HuH-7 (cell line): ENCODE results near the gene SMC4.
A peak's percentile ranks its signal among the peaks of the same experiment; 100 is the strongest.

Source experiments
- DNase-seq: peaks from one replicate; pipeline ENCODE4 v3.0.0; 2011; ENCODE audit warnings: low spot score

The SMC4 gene

DNA sequence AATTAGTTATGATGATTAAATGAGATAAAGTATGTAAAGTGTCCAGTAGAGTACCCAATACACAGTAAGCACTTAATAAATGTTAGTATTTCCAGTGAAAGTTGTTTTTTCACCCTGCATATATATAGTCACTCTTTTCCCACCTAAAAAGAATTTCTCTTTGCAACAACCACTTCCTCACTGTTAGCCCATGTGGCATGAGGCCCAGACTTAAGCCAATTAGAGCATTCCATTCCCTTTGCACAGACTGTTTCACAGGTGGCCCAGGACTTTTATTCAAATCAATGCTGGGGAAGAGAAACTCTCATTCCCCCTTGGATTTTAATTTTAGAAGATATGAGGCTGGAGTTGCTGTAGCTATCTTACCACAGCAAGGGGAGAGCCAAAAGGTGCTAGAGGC lies 4.2 kb upstream of the SMC4 start:
- no peak for DNase-seq

DNA sequence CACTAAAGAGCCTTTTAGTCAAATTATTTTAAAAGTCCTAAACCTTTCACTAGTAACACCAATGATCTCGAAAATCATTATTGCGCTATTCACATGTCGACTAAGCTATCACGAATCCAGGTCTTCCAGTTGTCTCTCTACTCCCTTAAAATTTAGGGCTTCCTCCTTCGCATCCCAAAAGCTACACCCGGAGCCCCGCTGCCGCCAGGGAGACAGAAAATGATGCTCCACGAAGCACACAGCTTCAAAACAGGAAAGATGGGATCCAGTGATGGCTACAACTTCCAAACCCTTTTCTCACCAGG lies 678 bp upstream of the SMC4 start:
- no peak for DNase-seq

DNA sequence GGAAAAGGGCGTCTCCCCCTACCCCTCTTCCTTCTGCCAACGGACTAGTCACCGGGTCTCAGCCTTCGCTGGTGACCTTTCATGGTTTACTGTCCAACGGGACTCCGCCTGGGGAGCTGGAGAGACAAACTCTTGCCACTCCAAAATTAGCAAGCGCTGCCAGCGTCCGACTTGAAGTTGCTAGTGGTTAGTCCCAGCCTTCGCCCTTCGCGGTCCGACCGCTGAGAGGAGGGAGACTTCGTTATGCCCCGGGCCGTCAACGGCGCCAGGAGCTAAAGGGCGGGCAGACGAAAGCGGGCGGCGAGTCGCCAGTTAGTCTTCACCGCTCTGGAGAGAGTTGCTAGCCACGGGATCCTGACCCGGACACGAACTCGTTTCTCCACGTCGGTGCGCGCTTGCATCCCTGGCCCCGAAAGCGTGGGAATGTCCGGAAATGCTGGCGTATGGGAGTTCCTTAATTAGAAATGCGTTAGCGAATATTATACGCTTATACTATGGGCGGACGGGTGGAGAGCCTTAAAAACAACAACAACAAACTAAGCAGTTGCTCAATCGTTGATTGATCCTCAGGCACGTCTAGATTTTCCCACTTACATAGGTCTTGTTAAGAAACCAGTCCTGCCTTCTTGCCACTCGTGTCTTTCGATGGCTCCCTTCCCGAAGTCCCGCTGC lies 716 bp downstream of the SMC4 start:
- DNase-seq = no peak

DNA sequence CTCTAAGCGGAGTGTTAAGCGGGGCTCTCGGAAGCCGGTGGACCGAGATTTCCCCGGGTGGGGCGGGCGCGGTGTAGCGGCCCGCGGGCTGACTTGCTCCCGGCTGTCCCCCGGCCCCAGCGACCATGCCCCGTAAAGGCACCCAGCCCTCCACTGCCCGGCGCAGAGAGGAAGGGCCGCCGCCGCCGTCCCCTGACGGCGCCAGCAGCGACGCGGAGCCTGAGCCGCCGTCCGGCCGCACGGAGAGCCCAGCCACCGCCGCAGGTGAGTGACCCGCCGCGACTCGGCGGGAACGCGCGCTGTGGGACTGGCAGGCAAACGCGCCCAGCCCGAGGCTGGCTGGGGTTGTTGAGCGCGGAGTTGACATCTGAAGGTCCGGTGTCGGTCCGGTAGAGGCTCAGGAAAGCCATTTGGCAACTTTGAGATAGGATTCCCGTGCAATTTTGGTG lies 1.3 kb downstream of the SMC4 start:
- DNase-seq = no peak

DNA sequence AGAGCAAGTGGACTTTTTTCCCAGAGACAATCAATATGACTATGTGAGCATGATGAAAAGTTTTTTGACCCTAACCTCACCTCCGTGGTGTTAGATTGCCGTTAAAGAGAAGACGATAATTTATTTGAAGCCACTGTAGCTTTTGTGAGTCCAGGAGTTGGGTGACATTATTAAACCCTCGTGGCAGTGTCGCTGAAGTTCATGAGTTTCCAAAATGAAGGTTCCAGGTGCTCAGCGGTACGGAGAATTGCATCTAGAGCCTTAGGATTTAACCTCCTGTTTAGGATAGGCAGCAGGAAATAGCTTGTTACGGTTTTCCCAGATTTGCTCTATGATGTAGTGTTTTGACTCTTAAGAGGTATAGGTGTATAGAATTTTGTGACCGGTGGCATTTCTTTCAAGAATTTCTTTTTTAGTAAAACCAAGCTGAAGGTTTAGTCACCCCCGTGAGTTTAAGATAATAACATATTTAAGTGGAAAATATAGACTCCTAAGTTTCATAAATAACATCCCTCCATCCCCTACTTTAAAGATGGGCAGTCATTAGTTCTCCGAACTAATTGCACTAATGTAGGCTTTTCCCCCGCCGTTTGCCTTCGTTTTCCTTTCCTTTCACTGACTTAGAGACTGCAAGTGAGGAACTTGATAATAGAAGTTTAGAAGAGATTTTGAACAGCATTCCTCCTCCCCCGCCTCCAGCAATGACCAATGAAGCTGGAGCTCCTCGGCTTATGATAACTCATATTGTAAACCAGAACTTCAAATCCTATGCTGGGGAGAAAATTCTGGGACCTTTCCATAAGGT lies 2.0 kb downstream of the SMC4 start:
- DNase-seq = no peak

DNA sequence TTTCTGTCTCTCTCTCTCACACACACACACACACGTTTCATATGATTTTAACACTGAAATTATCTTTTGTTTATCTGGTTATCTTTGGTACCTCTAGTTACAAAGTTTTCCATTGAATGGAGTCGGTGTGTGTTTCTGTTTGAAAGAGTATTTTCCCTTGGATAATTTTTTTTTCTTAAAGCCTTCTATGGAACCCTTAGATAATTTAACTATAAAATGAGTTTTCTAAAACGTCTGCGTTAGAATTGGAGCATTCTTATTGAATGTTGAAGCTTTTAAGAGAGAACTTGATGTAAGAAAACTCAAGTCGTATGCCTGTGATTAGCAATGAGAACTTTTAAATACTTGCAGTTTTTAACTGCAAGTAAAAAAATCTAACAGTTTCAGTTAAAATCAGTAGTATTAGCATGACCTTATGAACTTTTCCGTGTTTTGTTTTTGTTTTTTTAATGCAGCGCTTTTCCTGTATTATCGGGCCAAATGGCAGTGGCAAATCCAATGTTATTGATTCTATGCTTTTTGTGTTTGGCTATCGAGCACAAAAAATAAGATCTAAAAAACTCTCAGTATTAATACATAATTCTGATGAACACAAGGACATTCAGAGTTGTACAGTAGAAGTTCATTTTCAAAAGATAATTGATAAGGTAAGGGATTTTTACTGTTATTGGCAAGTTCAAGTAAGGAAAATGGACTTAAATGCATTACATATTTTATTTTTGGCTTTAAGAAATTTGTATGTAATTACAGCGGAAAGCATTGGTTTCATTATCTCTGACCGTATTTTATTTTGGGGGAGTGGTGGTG lies 3.0 kb downstream of the SMC4 start:
- DNase-seq = no peak

DNA sequence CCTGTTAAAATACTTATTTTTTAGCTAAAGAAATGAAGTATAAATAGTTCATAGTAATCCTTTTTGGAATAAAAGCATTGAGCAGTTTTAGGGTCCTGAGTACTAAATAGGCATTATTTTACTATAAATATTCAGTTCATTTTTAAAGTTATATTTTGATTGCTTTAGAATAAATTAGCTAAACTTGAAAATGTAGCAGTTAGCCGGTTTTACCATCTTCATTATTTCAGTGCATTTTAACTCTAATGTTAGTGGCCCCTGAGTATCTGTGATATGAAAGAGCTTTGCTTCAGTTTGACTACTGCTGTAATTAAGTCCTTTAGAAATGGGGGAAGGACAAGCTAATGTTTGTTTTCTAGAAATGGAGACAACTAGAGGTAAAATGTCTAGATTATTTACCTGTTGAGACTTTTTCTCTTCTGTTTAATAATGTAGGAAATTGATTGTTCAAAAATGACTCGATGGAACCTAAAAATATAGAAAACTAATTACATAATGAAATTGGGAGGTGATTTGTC lies 3.6 kb downstream of the SMC4 start:
- DNase-seq = no peak

DNA sequence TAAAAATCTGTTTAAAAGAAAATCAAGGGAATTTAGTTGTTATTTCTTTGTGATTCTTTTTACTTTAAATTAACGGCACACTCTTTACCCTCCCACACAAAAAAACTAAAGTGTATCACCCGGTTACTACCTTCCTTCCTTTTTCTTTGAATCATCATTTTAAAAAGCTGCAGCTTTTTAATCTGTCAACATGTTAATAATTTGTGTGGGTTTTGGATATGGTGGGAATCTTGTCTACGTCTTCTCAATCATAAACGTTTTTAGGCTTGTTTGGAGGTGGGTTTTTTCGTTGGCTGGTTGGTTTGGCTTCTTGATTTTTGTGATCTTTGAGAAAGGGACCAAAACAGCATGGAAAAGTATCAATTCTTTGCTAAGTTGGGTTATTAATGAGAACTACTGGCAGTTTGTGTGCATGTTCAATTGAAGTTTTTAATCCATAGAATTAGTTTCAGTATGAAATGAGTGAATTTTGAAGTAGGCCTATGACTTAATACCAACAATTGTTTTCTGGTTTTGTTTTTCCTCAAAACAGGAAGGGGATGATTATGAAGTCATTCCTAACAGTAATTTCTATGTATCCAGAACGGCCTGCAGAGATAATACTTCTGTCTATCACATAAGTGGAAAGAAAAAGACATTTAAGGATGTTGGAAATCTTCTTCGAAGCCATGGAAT lies 4.5 kb downstream of the SMC4 start:
- no peak for DNase-seq

DNA sequence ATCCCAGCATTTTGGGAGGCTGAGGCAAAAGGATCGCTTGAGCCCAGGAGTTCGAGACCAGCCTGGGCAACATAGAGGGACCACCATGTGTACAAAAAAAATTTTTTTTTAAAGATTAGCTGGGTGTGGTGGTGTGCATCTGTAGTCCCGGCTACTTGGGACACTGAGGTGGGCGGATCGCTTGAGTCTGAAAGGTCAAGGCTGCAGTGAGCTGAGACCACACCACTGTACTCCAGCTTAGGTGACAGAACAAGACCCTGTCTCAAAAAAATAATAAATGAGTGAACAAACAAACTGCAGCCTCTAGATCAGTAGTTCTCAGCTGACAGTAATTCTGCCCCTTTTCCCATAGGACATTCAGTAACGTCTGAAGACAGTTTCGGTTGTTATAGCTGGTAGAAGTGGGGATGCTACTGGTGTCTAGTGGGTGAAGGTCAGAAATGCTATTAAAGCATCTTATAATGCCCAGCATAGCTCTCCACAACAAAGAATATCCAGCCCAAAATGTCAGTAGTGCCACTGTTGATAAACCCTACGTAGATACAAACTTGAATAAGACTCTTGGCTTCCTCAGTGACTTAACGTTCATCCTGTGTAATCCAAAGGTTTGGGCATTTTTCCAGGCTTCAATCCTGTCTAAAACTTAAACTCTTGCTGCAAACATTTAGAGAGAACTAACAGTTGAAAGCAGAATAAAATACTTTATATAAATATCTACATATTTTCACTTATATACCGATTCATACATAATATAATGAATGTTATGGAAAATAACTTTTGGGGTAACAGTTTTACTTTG lies 10.6 kb downstream of the SMC4 start:
- DNase-seq = no peak

DNA sequence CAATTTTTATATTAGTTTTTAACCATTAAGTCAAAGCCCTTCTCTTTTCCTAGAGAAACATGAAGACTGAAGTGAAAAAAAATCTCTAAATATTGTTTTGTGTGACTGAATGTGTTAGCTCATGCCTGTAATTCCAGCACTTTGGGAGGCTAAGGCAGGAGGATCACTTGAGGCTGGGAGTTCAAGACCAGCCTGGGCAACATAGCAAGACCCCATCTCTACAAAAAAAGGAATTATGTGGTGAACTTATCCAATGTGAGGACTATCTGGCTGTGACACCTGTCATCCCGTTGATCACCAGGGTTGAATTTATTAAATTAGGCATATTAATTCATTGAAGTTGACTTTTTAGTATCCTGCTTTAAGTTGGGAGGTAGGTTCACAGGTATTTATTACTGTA lies 13.0 kb downstream of the SMC4 start:
- DNase-seq = no peak

DNA sequence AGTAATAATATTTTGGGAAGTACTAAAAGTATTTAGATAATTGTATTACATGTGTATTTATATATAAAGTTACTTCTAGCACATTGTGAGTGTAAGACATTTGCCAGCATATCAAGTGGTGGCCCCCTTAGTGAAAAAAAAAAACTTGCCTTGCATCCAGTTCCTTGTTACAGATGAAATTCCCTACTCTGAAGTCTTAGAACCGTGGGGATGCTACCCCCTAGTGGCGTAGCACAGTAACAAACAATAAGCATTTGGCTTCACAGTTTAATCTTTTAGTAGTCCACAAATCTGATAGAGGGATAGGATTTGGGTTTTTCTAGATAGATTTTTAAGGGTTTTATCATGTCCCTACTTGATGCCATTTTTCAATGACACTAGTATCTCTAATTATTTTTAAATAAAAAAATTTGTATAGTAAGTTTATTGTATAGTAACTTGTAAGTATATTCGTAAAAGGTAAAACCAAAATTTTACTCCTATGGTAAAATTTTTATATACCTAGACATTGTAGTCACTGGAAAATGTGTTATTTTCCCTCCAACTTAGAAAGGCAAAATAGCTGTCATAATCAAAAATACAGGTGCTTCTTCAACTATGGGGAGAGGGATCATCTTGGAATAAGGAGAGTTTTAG lies 14.3 kb downstream of the SMC4 start:
- DNase-seq = peak; percentile 12

DNA sequence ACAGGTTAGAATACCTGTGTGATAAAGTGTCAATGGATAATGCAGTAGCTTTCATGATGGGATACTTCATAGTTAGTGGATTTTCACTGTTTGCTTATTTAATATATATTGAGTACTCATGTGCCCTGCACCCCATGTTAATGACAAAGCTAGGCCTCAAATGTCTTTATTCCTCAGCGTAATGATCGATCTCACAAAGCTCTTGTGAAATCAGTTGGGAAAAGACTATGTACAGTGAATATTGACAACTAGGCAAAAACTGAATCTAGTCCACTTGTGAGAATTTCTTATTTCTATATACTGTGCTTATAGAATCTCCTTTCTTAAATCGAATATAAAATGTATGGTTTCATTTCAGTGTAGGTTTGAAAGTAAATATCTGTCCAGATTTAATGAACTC lies 17.9 kb downstream of the SMC4 start:
- DNase-seq = no peak

DNA sequence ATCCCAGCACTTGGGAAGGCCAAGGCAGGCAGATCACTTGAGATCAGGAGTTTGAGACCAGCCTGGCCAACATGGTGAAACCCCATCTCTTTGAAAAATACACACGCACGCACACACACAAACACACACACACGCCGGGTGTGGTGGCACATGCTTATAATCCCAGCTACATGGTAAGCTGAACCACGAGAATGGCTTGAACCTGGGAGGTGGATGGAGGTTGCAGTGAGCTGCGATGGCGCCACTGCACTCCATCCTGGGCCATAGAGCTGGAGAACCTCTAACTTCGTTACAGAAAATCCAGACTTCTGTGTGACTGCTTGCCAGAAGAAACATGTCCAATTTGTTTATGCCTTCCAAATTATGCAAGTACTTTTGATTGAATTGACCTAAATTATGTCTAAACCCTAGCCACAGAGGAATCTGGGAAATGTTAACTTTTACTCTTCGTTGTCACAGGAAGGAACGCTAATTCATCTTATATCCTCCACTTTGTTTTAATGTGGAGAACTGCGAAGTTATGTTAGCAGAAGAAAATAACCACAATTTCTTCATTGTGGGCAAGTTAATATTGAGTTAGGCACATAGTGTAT lies 28.5 kb downstream of the SMC4 start:
- DNase-seq = no peak

DNA sequence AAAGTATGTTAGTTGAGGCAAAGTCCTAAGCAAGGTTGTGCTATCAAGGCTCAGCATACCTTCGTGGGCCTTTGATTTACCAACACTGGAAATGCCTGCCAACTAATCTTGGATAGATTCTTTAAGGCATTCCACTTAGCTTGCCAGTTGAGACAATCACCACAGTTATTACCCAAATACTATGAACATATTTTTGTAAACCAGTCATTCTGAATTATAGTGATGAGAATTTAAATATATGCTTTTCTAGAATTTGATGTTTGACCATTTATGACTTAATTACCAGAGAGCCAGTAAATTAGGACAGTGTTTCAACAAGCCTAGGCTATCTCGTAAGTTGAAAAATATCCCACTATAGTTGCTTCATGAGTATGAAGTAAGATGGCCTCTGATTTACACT lies 34.6 kb downstream of the SMC4 start:
- no peak for DNase-seq

DNA sequence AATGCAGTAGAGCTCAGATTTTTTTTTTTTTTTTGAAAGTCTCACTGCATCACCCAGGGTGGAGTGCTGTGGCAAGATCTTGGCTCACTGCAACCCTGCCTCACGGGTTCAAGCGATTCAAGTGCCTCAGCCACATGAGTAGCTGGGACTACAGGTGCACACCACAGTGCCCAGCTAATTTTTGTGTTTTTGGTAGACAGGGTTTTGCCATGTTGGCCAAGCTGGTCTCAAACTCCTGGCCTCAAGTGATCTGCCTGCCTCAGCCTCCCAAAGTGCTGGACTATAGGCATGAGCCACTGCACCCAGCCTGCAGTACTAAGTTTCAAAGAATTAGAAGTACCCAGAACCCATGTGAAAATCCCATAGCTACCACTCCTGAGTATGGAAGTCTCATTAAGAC lies 35.6 kb downstream of the SMC4 start:
- no peak for DNase-seq

DNA sequence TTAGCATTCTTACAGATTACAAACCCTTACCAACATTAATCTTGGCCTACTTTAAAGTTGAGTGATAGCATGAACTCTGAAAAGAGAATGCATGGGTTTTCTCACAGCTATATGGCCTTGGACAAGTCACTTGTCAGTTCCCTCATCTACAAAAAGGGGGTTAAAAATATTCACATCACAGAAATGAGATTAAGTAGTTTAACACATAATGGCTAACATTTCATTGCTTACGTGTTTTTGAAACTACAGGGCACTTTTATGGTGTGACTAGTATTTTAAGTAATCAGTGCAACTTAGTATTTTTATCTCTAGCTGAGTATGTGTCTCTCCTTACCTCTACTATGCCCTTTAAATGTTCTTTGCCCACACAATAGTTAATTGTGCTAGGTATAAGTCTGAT lies 36.3 kb downstream of the SMC4 start:
- no peak for DNase-seq

DNA sequence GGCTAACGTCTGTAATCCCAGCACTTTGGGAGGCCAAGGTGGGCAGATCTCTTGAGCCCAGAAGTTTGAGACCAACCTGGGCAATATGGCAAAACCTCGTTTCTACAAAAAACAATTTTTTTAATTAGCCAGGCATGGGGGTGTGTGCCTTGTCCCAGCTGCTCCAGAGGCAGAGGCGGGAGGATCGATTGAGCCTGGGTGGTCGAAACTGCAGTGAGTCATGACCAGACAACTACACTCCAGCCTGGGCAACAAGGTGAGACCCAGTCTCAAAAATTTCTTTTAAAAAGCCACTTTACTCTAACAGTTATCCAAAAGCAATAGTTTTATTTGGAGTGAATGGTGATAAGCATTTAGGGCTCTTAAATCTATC lies 37.6 kb downstream of the SMC4 start:
- DNase-seq = no peak

DNA sequence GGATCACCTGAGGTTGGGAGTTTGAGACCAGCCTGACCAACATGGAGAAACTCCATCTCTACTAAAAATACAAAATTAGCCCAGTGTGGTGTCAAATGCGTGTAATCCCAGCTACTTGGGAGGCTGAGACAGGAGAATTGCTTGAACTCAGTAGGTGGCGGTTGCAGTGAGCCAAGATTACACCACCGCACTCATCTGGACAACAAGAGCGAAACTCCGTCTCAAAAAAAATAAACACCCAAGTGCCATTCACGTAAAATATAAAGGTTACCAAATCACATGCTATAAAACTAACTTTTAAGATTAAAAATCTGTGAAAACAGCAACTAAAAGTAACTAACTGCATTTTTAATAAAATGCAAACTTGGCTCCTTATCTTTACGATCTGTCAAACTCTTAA lies 41.2 kb downstream of the SMC4 start:
- no peak for DNase-seq

DNA sequence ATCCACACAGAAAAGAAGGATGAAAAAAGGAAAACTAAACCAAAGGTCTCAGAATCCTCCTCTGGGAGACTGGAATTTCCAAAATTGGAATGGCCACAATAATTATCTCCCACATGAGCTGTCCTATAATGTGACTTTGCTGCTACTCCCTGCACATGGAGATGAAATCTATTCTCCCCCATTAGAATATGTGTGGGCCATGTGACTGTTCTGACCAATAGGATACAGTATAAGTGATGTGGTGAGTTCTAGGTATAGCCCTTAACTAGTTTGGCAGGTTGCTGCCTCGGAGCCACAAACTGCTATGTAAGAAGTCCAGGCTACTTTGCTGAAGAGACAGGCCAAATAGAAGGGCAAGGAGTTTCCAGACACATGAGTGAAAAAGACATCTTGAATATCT lies 45.0 kb downstream of the SMC4 start:
- no peak for DNase-seq

DNA sequence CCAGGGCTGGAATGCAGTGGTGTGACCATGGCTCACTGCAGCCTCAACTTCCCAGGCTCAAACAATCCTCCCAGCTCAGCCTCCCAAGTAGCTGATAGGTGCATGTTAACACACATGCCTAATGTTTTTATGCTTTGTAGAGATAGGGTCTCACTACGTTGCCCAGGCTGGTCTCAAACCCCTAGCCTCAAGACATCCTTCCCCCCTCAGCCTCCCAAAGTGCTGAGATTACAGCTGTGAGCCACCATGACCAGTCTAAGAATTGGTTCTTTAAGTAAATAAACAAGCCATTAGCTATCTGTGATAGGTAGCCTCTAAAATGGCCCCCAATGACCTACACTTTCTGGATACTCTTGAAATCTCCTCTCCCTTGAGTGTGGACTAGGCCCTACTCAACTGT lies 46.4 kb downstream of the SMC4 start:
- no peak for DNase-seq
